ENCODE measurements around the gene PCAT7.
A peak's percentile ranks its signal among the peaks of the same experiment; 100 is the strongest.
"Not testable (repeated sequence)": the region's sequence is repeated elsewhere in the genome, so short reads cannot be mapped to it uniquely, and the experiment has no call there.

Gene PCAT7

GRCh38 chr9:94564279-94564678 lies 9.4 kb downstream of the PCAT7 start:
- DNase-seq, result not testable (repeated sequence)

- no peak for DNase-seq
These were observed 11.7 kb downstream of the PCAT7 start for GRCh38 chr9:94566550-94566949.

- DNase-seq, result no peak
These were observed 12.4 kb downstream of the PCAT7 start for GRCh38 chr9:94567271-94567670.

- no peak for DNase-seq
These were observed 13.5 kb downstream of the PCAT7 start for GRCh38 chr9:94568250-94568889.

GRCh38 chr9:94568972-94569712 lies 14.3 kb downstream of the PCAT7 start:
- DNase-seq, result no peak

DNA sequence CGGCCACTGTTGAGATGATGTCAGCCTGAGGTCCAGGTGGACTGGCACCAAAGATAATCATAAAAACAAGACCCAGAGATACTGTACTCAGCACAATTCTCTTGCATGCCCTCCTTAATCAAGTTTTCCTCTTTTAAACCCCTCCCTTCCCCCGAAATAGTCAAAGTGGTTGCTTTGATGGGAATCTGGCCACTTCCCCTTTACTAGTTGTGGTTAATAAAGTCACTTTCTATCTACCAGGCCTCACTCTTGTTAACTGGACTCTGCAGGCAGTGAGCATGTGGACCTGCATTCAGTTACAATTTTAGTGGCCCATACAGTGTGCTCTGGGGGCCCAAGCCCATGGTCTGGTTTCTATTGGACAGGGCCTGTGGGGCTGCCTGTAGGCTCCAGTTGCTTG lies 21.2 kb downstream of the PCAT7 start:
- no peak for DNase-seq

- DNase-seq, result no peak
These were observed 22.2 kb downstream of the PCAT7 start for GRCh38 chr9:94577036-94577435.

- no peak for DNase-seq
These were observed 22.7 kb downstream of the PCAT7 start for GRCh38 chr9:94577571-94577970.

DNA sequence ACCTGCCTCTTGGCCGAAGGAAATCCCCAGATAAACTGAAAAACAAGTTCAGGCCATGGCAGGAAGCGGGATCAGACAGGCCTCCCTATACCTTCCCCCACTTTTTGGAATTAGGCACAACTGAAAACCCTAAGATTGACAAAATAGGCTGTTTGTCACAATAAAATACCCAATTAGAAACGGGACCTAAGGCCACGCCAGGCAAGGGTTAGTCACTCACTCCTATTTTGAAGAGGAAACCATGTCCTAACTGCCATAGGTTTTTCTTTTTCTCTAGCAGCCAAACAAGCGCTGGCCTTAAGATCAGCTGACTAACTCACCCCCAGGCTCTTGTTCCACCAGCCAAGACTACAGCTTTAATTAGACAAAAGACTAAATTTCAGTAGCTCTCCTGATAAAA lies 26.8 kb downstream of the PCAT7 start:
- no peak for DNase-seq

DNA sequence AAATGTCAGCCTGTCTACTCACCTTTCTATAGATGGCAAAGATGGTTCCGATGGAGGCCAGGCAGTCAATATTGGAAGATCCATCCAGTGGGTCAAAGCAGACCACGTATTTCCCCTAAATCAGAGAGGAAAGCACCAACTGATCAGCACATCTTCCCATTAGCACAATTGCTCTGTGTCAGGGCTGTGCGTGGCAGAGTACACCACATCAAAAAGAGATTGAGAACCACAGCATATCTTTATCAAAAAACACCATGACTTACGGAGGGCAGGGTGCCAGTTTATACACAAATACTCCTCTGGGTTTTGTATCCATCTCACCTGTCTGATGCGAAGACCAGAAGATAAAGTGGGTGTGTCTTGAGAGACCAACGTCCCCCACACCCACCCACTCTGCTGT lies 29.7 kb downstream of the PCAT7 start:
- DNase-seq, result no peak

GRCh38 chr9:94586316-94586715 lies 31.4 kb downstream of the PCAT7 start:
- no peak for DNase-seq

DNA sequence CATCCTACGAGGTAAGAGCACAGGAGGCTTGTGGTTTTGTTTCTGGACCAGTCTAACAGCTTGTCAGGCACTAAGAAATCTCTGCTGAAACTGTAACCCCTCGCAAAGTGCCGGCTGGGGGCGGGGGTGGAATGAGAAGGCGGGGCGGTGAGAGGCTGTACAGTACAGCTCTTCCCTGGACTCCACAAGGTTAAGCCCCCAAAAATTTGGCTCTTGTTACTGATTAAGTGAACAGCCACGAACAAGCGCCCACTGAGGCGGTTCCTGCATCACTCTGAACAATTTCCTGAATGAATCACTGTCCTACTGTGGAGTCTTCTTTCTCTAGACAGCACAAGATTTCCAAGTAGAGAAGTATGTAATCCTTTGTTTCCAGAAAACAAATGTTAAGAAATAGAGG lies 31.9 kb downstream of the PCAT7 start:
- no peak for DNase-seq

DNA sequence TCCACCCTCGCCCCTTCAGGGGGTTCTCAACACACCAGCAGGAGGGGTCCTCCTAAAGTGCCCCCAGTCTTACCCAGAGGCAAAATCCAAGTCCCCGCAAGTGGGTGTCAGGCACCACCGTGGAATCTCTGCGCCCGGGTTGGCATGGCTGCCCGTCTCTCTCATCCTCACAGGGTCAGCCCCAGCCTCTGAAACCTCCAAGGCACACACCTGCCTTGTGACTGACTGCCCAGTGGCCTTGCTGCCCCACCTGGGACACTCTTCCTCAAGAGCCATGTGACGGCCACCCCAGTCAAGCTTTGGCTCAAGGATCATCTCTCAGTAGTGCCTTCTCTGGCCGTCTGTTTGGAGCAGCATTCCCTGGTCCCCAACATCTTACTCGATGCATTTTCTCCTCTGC lies 33.8 kb downstream of the PCAT7 start:
- no peak for DNase-seq

DNA sequence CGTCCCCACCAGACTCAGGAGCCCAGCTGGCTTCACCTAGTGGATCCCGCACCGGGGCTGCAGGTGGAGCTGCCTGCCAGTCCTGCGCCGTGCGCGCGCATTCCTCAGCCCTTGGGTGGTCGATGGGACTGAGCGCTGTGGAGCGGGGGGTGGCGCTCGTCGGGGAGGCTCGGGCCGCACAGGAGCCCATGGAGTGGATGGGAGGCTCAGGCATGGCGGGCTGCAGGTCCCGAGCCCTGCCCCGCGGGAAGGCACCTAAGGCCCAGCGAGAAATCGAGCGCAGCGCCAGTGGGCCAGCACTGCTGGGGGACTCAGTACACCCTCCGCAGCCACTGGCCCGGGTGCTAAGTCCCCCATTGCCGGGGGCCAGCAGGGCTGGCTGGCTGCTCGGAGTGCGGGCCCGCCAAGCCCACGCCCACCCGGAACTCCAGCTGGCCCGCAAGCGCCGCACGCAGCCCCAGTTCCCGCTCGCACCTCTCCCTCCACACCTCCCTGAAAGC lies 36.2 kb downstream of the PCAT7 start:
- DNase-seq, result not testable (repeated sequence)

DNA sequence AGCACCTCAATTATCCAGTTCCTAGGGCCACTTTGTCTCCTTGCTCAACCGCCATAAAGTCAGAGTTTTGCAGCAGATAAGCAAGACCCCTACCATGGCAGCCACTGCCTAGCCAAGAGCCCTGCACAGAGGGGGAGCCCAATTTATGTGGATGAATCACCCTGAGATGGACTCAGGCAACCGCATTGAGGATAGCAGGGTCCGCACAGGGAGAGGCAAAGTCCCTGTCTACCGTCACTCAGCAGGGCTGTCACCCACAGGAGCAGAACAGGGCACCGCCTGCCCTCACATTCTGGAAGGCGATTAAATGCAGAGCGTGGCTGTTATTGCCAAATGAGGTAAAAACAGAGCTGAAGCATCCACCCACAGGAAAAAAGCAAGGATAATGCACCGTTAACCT lies 37.0 kb downstream of the PCAT7 start:
- DNase-seq, result no peak

DNA sequence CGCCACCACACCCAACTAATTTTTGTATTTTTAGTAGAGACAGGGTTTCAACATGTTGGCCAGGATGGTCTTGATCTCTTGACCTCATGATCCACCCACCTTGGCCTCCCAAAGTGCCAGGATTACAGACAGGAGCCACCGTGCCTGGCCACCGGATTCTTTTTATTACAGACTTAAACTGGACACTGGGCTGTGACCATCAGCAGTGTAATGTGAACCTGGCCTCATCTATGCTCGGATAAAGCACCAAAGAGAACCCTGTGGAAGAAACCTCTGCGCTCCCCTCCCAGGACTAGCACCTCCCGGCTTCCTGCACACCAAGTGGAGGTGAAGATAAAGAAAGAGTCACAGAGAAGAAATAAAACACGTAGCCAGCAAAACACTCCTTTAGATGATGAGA lies 37.8 kb downstream of the PCAT7 start:
- DNase-seq, result not testable (repeated sequence)

- DNase-seq, result no peak
These were observed 38.8 kb downstream of the PCAT7 start, which contains the start of gene FBP2 for GRCh38 chr9:94593459-94594345. Gene FBP2, minus strand, starts transcription at chr9:94593824. Its CDS starts 98 bp downstream, at chr9:94593726.

- no peak for DNase-seq
These were observed 44.2 kb downstream of the PCAT7 start for GRCh38 chr9:94599102-94599501.

DNA sequence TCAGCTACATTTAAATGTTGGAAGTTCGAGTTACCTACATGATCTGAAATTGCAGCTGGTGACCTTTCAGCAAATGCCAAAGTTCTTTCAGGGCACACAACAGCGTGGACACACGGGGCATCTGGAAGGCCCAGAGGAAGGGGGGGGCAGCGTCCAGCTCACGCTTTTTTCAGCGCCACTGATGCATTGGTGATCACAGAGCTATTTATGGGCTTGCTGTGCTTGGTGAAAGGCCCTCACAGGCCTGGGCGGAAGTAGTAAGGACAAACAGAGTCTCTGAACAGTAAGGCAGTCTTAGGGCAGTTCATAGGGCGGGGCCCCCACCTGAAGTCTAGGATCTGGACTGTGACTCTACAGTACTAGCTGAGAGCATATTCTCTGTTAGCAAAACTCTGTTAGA lies 45.4 kb downstream of the PCAT7 start:
- DNase-seq, result no peak

- DNase-seq, result no peak
These were observed 45.8 kb downstream of the PCAT7 start for GRCh38 chr9:94600715-94601114.

GRCh38 chr9:94602666-94603065 lies 47.8 kb downstream of the PCAT7 start:
- DNase-seq, result no peak

GRCh38 chr9:94603259-94604160 lies 48.6 kb downstream of the PCAT7 start:
- DNase-seq, result peak; percentile 25

All from DMS79 (cell line).